ENCODE measurements around the gene ANKRD2.
"Not testable (repeated sequence)": the region's sequence is repeated elsewhere in the genome, so short reads cannot be mapped to it uniquely, and the experiment has no call there.

ANKRD2 gene

DNA sequence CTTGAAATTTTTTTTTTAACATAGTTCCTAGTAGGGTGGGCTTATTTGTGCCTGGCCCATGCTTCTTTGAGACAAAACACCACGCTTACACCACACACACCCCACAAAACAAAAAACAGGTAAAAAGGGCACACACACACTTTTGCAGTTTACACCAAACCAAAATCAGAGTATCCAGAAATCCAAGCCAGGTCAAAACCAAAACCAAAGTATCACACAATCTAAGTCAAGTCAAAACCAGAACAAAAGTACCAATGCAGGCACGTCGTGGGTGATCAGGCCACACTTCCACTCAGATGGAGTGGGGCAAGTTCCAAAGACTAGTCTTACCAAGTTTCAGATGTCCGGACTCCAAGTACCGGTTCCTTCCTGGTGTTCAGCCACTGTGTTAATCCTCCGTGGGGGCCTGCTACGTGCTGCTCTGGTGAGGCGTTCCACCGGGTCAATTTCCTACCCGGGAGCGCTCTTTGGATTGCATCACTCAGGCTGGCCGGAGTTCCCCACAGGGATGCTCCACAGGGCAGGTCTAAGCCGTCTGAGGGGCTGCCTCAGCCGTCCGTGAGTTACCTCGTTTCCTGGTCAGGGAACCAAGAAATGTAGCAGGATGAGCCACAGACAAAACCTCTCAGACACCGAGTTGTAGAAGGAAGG lies 11.7 kb upstream of the ANKRD2 start:
- H3K27me3 ChIP-seq (ENCODE audit: control insufficient read depth in 1 of 2, insufficient read depth in 2 of 2, low read length in 2 of 2); H3K4me3 ChIP-seq (ENCODE audit: low read depth in 1 of 2, low read length in 2 of 2); H3K9me3 ChIP-seq (ENCODE audit: control insufficient read depth in 1 of 2, low read length in 2 of 2); H3K4me1 ChIP-seq (ENCODE audit: control insufficient read depth in 1 of 2, insufficient read depth in 2 of 2, low read length in 2 of 2); H3K36me3 ChIP-seq (ENCODE audit: control insufficient read depth in 1 of 2, insufficient read depth in 2 of 2, low read length in 2 of 2); H3K9ac ChIP-seq (ENCODE audit: low read depth in 1 of 2, low read length in 2 of 2): not testable (repeated sequence)
- H3K27ac ChIP-seq (ENCODE audit: low read depth, low read length), result peak overlapping the region; percentile 20

DNA sequence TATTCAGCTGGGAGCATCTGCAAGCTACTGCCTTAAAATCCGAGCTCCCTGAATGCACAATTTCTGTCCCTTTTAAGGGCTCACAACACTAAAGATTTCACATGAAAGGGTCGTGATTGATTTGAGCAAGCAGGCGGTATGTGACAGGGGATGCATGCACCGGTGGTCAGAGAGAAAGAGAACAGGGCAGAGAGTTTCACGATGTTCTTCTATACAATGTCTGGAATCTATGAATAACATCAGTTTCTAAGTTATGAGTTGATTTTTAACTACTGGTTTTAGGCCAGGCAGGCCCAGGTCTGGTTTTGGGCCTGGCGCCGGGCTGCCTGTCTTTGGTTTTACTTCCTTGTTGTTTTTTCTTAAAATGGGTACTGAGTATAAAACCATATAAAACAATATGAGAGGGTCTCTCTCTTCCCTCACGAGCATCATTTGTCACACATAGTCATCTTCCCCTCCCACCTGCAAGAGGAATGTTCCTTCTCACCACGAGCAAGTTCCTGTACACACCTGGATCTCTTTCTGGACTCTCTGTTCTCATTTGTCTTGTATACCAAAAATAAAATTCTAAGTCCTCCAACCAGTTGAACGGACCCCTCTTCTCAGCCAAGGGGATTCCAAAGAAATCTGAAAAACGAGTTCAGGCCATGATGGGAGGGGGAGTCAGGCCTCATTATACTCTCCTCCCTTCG lies 11.0 kb upstream of the ANKRD2 start:
- not testable (repeated sequence) for H3K27me3 ChIP-seq (ENCODE audit: control insufficient read depth in 1 of 2, insufficient read depth in 2 of 2, low read length in 2 of 2); H3K36me3 ChIP-seq (ENCODE audit: control insufficient read depth in 1 of 2, insufficient read depth in 2 of 2, low read length in 2 of 2); H3K27ac ChIP-seq (ENCODE audit: low read depth, low read length); H3K9ac ChIP-seq (ENCODE audit: low read depth in 1 of 2, low read length in 2 of 2); H3K4me3 ChIP-seq (ENCODE audit: low read depth in 1 of 2, low read length in 2 of 2); H3K4me1 ChIP-seq (ENCODE audit: control insufficient read depth in 1 of 2, insufficient read depth in 2 of 2, low read length in 2 of 2); H3K9me3 ChIP-seq (ENCODE audit: control insufficient read depth in 1 of 2, low read length in 2 of 2)

DNA sequence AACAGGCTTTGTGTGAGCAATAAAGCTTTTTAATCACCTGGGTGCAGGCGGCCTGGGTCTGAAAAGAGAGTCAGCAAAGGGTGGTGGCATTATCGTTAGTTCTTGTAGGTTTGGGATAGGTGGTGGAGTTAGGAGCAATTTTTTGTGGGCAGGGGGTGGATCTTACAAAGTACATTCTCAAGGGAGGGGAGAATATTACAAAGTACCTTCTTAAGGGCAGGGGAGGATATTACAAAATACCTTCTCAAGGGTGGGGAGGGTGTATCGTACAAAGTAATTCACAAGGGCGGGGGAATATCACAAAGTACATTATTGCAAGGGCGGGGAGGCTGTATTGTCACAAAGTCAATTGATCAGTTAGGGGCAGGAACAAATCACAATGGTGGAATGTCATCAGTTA lies 10.2 kb upstream of the ANKRD2 start:
- H3K27me3 ChIP-seq (ENCODE audit: control insufficient read depth in 1 of 2, insufficient read depth in 2 of 2, low read length in 2 of 2); H3K9me3 ChIP-seq (ENCODE audit: control insufficient read depth in 1 of 2, low read length in 2 of 2); H3K36me3 ChIP-seq (ENCODE audit: control insufficient read depth in 1 of 2, insufficient read depth in 2 of 2, low read length in 2 of 2); H3K9ac ChIP-seq (ENCODE audit: low read depth in 1 of 2, low read length in 2 of 2); H3K27ac ChIP-seq (ENCODE audit: low read depth, low read length); H3K4me3 ChIP-seq (ENCODE audit: low read depth in 1 of 2, low read length in 2 of 2); H3K4me1 ChIP-seq (ENCODE audit: control insufficient read depth in 1 of 2, insufficient read depth in 2 of 2, low read length in 2 of 2): not testable (repeated sequence)

- H3K27ac ChIP-seq (ENCODE audit: low read depth, low read length), result no peak overlapping the region
- no peaks in the 10 kb centered on the region for H3K4me1 ChIP-seq (ENCODE audit: control insufficient read depth in 1 of 2, insufficient read depth in 2 of 2, low read length in 2 of 2)
- no peak overlapping the region for H3K4me3 ChIP-seq (ENCODE audit: low read depth in 1 of 2, low read length in 2 of 2)
- H3K36me3 ChIP-seq (ENCODE audit: control insufficient read depth in 1 of 2, insufficient read depth in 2 of 2, low read length in 2 of 2), result no peaks in the 10 kb centered on the region
- no peak overlapping the region for H3K9ac ChIP-seq (ENCODE audit: low read depth in 1 of 2, low read length in 2 of 2)
- no peaks in the 10 kb centered on the region for H3K9me3 ChIP-seq (ENCODE audit: control insufficient read depth in 1 of 2, low read length in 2 of 2)
- no peaks in the 10 kb centered on the region for H3K27me3 ChIP-seq (ENCODE audit: control insufficient read depth in 1 of 2, insufficient read depth in 2 of 2, low read length in 2 of 2)
These were observed 9.2 kb upstream of the ANKRD2 start for GRCh38 chr10:97563337-97563736.

DNA sequence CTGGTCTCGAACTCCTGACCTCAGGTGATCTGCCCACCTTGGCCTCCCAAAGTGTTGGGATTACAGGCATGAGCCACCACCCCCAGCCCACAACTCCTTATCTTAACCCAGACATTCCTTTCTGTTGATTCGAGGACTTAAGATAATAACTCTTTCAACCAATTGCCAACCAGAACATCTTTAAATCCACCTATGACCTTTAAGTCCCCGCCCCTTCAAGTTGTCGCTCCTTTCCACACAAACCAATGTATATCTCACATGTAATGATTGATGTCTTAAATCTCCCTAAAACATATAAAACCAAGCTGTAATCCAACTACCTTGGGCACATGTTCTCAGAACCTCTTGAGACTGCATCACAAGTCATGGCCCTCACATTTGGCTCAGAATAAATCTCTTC lies 7.8 kb upstream of the ANKRD2 start:
- no peaks in the 10 kb centered on the region for H3K36me3 ChIP-seq (ENCODE audit: control insufficient read depth in 1 of 2, insufficient read depth in 2 of 2, low read length in 2 of 2)
- H3K27me3 ChIP-seq (ENCODE audit: control insufficient read depth in 1 of 2, insufficient read depth in 2 of 2, low read length in 2 of 2), result no peaks in the 10 kb centered on the region
- H3K9ac ChIP-seq (ENCODE audit: low read depth in 1 of 2, low read length in 2 of 2), result no peak overlapping the region
- no peak overlapping the region for H3K27ac ChIP-seq (ENCODE audit: low read depth, low read length)
- no peak overlapping the region for H3K4me3 ChIP-seq (ENCODE audit: low read depth in 1 of 2, low read length in 2 of 2)
- H3K4me1 ChIP-seq (ENCODE audit: control insufficient read depth in 1 of 2, insufficient read depth in 2 of 2, low read length in 2 of 2), result no peaks in the 10 kb centered on the region
- H3K9me3 ChIP-seq (ENCODE audit: control insufficient read depth in 1 of 2, low read length in 2 of 2), result no peaks in the 10 kb centered on the region

GRCh38 chr10:97566336-97566996 lies 6.1 kb upstream of the ANKRD2 start:
- Histone ChIP-seq H3K4me1 (ENCODE audit: control insufficient read depth in 1 of 2, insufficient read depth in 2 of 2, low read length in 2 of 2) (no peaks in the 10 kb centered on the region), H3K36me3 (ENCODE audit: control insufficient read depth in 1 of 2, insufficient read depth in 2 of 2, low read length in 2 of 2) (no peaks in the 10 kb centered on the region), H3K27me3 (ENCODE audit: control insufficient read depth in 1 of 2, insufficient read depth in 2 of 2, low read length in 2 of 2) (no peaks in the 10 kb centered on the region), H3K9ac (ENCODE audit: low read depth in 1 of 2, low read length in 2 of 2) (no peak overlapping the region), H3K9me3 (ENCODE audit: control insufficient read depth in 1 of 2, low read length in 2 of 2) (no peaks in the 10 kb centered on the region), H3K27ac (ENCODE audit: low read depth, low read length) (no peak overlapping the region), H3K4me3 (ENCODE audit: low read depth in 1 of 2, low read length in 2 of 2) (no peak overlapping the region)

DNA sequence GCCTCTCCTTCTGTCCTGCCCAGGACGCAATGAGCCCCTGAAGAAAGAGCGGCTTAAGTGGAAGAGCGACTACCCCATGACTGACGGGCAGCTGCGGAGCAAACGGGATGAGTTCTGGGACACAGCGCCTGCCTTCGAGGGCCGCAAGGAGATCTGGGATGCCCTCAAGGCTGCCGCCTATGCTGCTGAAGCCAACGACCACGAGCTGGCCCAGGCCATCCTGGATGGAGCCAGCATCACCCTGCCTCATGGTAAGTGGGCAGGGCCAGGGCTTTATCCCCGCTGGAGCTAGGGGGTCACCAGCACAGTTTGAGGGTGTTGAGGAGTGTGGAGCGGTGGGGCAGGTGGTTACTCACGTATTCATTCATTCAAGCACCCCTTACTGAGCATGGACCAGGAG lies 4.7 kb upstream of the ANKRD2 start:
- Histone ChIP-seq H3K4me3 (ENCODE audit: low read depth in 1 of 2, low read length in 2 of 2) (no peak overlapping the region), H3K4me1 (ENCODE audit: control insufficient read depth in 1 of 2, insufficient read depth in 2 of 2, low read length in 2 of 2) (peaks cover 5 to 9% of the 10 kb centered on the region in 2 donors), H3K9ac (ENCODE audit: low read depth in 1 of 2, low read length in 2 of 2) (no peak overlapping the region), H3K9me3 (ENCODE audit: control insufficient read depth in 1 of 2, low read length in 2 of 2) (no peaks in the 10 kb centered on the region), H3K27me3 (ENCODE audit: control insufficient read depth in 1 of 2, insufficient read depth in 2 of 2, low read length in 2 of 2) (no peaks in the 10 kb centered on the region), H3K36me3 (ENCODE audit: control insufficient read depth in 1 of 2, insufficient read depth in 2 of 2, low read length in 2 of 2) (no peaks in the 10 kb centered on the region), H3K27ac (ENCODE audit: low read depth, low read length) (no peak overlapping the region)

DNA sequence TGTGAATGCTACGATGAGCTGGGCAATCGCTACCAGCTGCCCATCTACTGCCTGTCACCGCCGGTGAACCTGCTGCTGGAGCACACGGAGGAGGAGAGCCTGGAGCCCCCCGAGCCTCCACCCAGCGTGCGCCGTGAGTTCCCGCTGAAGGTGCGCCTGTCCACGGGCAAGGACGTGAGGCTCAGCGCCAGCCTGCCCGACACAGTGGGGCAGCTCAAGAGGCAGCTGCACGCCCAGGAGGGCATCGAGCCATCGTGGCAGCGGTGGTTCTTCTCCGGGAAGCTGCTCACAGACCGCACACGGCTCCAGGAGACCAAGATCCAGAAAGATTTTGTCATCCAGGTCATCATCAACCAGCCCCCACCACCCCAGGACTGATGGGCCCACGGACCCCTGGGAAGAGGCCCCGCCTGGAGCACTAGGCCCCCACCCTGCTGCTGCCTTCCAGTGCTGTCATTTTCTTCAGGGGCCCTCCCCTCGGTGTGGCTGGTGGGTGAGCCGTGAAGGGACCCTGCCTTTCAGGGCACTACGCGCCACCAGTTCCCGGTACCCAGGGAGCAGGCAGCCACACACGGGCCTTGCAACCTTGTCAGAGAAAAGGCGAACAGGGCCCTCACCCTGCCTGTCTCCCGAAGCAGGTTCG lies 2.3 kb upstream of the ANKRD2 start:
- H3K27ac ChIP-seq (ENCODE audit: low read depth, low read length), result no peak overlapping the region
- no peak overlapping the region for H3K4me3 ChIP-seq (ENCODE audit: low read depth in 1 of 2, low read length in 2 of 2)
- no peaks in the 10 kb centered on the region for H3K36me3 ChIP-seq (ENCODE audit: control insufficient read depth in 1 of 2, insufficient read depth in 2 of 2, low read length in 2 of 2)
- H3K9me3 ChIP-seq (ENCODE audit: control insufficient read depth in 1 of 2, low read length in 2 of 2), result no peaks in the 10 kb centered on the region
- H3K27me3 ChIP-seq (ENCODE audit: control insufficient read depth in 1 of 2, insufficient read depth in 2 of 2, low read length in 2 of 2), result no peaks in the 10 kb centered on the region
- H3K9ac ChIP-seq (ENCODE audit: low read depth in 1 of 2, low read length in 2 of 2), result no peak overlapping the region
- H3K4me1 ChIP-seq (ENCODE audit: control insufficient read depth in 1 of 2, insufficient read depth in 2 of 2, low read length in 2 of 2), result peaks cover 8 to 9% of the 10 kb centered on the region in 2 donors

GRCh38 chr10:97570789-97571471 lies 1.6 kb upstream of the ANKRD2 start:
- Histone ChIP-seq H3K4me1 (ENCODE audit: control insufficient read depth in 1 of 2, insufficient read depth in 2 of 2, low read length in 2 of 2) (peaks cover 8 to 9% of the 10 kb centered on the region in 2 donors), H3K27me3 (ENCODE audit: control insufficient read depth in 1 of 2, insufficient read depth in 2 of 2, low read length in 2 of 2) (no peaks in the 10 kb centered on the region), H3K36me3 (ENCODE audit: control insufficient read depth in 1 of 2, insufficient read depth in 2 of 2, low read length in 2 of 2) (no peaks in the 10 kb centered on the region), H3K4me3 (ENCODE audit: low read depth in 1 of 2, low read length in 2 of 2) (no peak overlapping the region), H3K27ac (ENCODE audit: low read depth, low read length) (no peak overlapping the region), H3K9ac (ENCODE audit: low read depth in 1 of 2, low read length in 2 of 2) (no peak overlapping the region), H3K9me3 (ENCODE audit: control insufficient read depth in 1 of 2, low read length in 2 of 2) (no peaks in the 10 kb centered on the region)

- Histone ChIP-seq H3K4me3 (ENCODE audit: low read depth in 1 of 2, low read length in 2 of 2) (no peak overlapping the region), H3K4me1 (ENCODE audit: control insufficient read depth in 1 of 2, insufficient read depth in 2 of 2, low read length in 2 of 2) (peaks cover 8 to 9% of the 10 kb centered on the region in 2 donors), H3K27me3 (ENCODE audit: control insufficient read depth in 1 of 2, insufficient read depth in 2 of 2, low read length in 2 of 2) (no peaks in the 10 kb centered on the region), H3K36me3 (ENCODE audit: control insufficient read depth in 1 of 2, insufficient read depth in 2 of 2, low read length in 2 of 2) (no peaks in the 10 kb centered on the region), H3K9ac (ENCODE audit: low read depth in 1 of 2, low read length in 2 of 2) (peak overlapping the region in 1 of 2 donors; percentile 19), H3K9me3 (ENCODE audit: control insufficient read depth in 1 of 2, low read length in 2 of 2) (no peaks in the 10 kb centered on the region), H3K27ac (ENCODE audit: low read depth, low read length) (no peak overlapping the region)
These were observed 957 bp upstream of the ANKRD2 start for GRCh38 chr10:97571622-97572021.
